HEK293T (cell line): ENCODE results near the gene MAGEA4.

ENCODE experiments used
- CTCF ChIA-PET: fragments of 350-600 bp; formaldehyde crosslinking; extraction: SDS; loops from one replicate; lab custom pipeline; 2021; ENCODE audit warnings: antibody characterized with exemption, inconsistent platforms; lab: Yijun Ruan, JAX
- POLR2A ChIA-PET: fragments of 350-600 bp; formaldehyde crosslinking; extraction: SDS; loops from one replicate; lab custom pipeline; 2020; ENCODE audit warnings: antibody characterized with exemption, inconsistent platforms; lab: Yijun Ruan, JAX
- DNase-seq: peaks from one replicate; pipeline ENCODE4 v3.0.0; 2012; ENCODE audit warnings: mixed read lengths; ENCODE audit errors: extremely low spot score
- ARNT ChIP-seq: fragments of 450-650 bp; IDR thresholded peaks from 2 replicates; pipeline ENCODE4 v1.6.1; 2017; ENCODE audit warnings: mild to moderate bottlenecking
- BHLHE40 ChIP-seq: fragments of 450-650 bp; IDR thresholded peaks from 2 replicates; pipeline ENCODE4 v1.6.1; 2016; ENCODE audit warnings: mild to moderate bottlenecking, moderate library complexity, borderline replicate concordance
- CTBP1 ChIP-seq: fragments of 450-650 bp; IDR thresholded peaks from 2 replicates; pipeline ENCODE4 v1.6.1; 2016; ENCODE audit warnings: borderline replicate concordance
- ELF4 ChIP-seq: fragments of 450-650 bp; IDR thresholded peaks from 2 replicates; pipeline ENCODE4 v1.6.1; 2017; ENCODE audit warnings: antibody characterized with exemption
- FOXA1 ChIP-seq: fragments of 450-650 bp; IDR thresholded peaks from 2 replicates; pipeline ENCODE4 v1.6.1; 2016; ENCODE audit warnings: mild to moderate bottlenecking
- FOXK2 ChIP-seq: fragments of 450-650 bp; IDR thresholded peaks from 2 replicates; pipeline ENCODE4 v1.6.1; 2016; ENCODE audit warnings: mild to moderate bottlenecking
- FOXM1 ChIP-seq: fragments of 450-650 bp; IDR thresholded peaks from 2 replicates; pipeline ENCODE4 v1.6.1; 2017; ENCODE audit warnings: mild to moderate bottlenecking, borderline replicate concordance
- HDGF ChIP-seq: fragments of 450-650 bp; IDR thresholded peaks from 2 replicates; pipeline ENCODE4 v1.6.1; 2017; ENCODE audit warnings: antibody characterized with exemption, borderline replicate concordance
- L3MBTL2 ChIP-seq: fragments of 450-650 bp; conservative IDR thresholded peaks from 2 replicates; pipeline ENCODE4 v1.6.1; 2016; ENCODE audit warnings: mild to moderate bottlenecking
- LEF1 ChIP-seq: fragments of 450-650 bp; IDR thresholded peaks from 2 replicates; pipeline ENCODE4 v1.6.1; 2017; ENCODE audit warnings: mild to moderate bottlenecking, borderline replicate concordance
- NFRKB ChIP-seq: fragments of 450-650 bp; IDR thresholded peaks from 2 replicates; pipeline ENCODE4 v1.6.1; 2016; ENCODE audit warnings: mild to moderate bottlenecking, moderate library complexity
- SP1 ChIP-seq: fragments of 450-650 bp; IDR thresholded peaks from 2 replicates; pipeline ENCODE4 v1.6.1; 2017
- SUZ12 ChIP-seq: fragments of 450-650 bp; IDR thresholded peaks from 2 replicates; pipeline ENCODE4 v1.6.1; 2016; ENCODE audit warnings: mild to moderate bottlenecking
- TARDBP ChIP-seq: fragments of 450-650 bp; IDR thresholded peaks from 2 replicates; pipeline ENCODE4 v1.6.1; 2016
- ZNF384 ChIP-seq: fragments of 450-650 bp; IDR thresholded peaks from 2 replicates; pipeline ENCODE4 v1.6.1; 2016
- TF ChIP-seq, protein P1 (sequence below): fragments of 450-650 bp; IDR thresholded peaks from 2 replicates; pipeline ENCODE4 v1.6.1; 2016

The MAGEA4 gene

DNA sequence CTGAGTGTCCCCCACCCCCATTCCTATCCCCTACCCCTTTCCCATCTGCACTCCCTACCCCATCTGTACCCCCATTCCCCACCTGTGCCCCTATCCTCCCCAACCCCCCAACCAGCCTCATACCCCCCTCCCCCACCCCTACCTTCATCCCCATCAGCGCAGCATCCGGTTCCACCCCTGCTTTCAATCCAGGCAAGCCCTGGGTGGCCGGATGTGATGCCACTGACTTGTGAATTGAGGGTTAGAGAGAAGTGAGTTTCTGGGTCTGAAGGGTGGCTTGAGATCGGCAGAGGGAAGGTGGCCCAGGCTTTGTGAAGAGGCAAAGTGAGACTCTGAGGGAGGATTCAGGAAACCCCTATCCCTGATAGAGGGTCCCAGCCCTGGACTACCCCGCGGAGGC lies 7.8 kb downstream of the MAGEA4 start:
- TF ChIP-seq ARNT (no peak), FOXK2 (no peak)
- TF ChIP-seq, protein P1, sequence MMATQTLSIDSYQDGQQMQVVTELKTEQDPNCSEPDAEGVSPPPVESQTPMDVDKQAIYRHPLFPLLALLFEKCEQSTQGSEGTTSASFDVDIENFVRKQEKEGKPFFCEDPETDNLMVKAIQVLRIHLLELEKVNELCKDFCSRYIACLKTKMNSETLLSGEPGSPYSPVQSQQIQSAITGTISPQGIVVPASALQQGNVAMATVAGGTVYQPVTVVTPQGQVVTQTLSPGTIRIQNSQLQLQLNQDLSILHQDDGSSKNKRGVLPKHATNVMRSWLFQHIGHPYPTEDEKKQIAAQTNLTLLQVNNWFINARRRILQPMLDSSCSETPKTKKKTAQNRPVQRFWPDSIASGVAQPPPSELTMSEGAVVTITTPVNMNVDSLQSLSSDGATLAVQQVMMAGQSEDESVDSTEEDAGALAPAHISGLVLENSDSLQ = no peak
- CTCF ChIA-PET = no interaction called here
- POLR2A ChIA-PET = no interaction called here
- DNase-seq = no peak

DNA sequence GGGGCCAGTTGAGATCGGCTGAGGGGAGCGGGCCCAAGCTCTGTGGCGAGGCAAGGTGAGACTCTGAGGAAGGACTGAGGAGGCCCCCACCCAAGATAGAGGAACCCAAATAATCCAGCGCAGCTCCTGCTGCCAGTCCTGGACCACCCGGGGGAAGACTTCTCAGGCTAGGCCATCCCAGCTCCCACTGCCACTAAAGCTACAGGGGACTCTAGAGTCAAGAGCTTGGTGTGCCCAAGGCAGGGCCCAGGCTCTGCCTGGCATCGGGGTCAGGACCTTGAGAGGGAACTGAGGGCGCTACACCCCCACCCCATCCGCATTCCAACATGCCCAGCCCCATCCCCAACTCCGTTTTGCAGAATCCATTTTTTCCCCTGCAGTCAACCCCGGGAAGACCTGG lies 8.6 kb downstream of the MAGEA4 start:
- no peak for TF ChIP-seq LEF1
- no peak for TF ChIP-seq FOXM1
- TF ChIP-seq NFRKB = no peak
- TF ChIP-seq ZNF384 = no peak
- TF ChIP-seq FOXK2 = no peak
- TF ChIP-seq BHLHE40 = no peak
- no peak for TF ChIP-seq ELF4
- no peak for TF ChIP-seq ARNT
- TF ChIP-seq L3MBTL2 = no peak
- no peak for TF ChIP-seq TARDBP
- TF ChIP-seq HDGF = no peak
- TF ChIP-seq SP1 = no peak
- TF ChIP-seq SUZ12 = no peak
- TF ChIP-seq, protein P1 = no peak
- TF ChIP-seq CTBP1 = no peak
- no peak for TF ChIP-seq FOXA1
- no peak for DNase-seq
- POLR2A ChIA-PET = no interaction called here
- CTCF ChIA-PET = no interaction called here

DNA sequence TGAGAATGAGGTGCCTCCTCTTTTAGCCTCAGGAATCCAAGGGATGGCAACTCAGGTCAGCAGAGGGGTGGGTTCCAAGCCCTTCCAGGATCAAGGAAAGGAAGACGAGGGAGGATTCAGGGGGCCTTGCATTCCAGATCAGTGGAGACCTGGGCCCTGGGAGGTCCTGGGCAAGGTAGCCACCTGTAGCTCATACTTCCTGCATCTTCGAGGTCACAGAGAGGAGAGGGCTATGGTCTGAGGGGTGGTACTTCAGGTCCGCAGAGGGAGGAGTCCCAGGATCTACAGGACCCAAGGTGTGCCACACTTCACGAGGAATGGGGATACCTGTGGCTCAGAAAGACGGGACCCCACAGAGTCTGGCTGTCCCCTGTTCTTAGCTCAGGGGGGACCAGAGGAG lies 9.2 kb downstream of the MAGEA4 start:
- ChIA-PET POLR2A (no interaction called here), CTCF (no interaction called here)
- TF ChIP-seq TARDBP = no peak
- no peak for TF ChIP-seq BHLHE40
- TF ChIP-seq, protein P1 = no peak
- TF ChIP-seq CTBP1 = no peak
- TF ChIP-seq ZNF384 = no peak
- TF ChIP-seq ARNT = no peak
- TF ChIP-seq SP1 = no peak
- TF ChIP-seq NFRKB = no peak
- no peak for TF ChIP-seq HDGF
- no peak for TF ChIP-seq LEF1
- TF ChIP-seq L3MBTL2 = no peak
- TF ChIP-seq SUZ12 = no peak
- no peak for TF ChIP-seq FOXK2
- no peak for TF ChIP-seq ELF4
- TF ChIP-seq FOXA1 = no peak
- DNase-seq = no peak

DNA sequence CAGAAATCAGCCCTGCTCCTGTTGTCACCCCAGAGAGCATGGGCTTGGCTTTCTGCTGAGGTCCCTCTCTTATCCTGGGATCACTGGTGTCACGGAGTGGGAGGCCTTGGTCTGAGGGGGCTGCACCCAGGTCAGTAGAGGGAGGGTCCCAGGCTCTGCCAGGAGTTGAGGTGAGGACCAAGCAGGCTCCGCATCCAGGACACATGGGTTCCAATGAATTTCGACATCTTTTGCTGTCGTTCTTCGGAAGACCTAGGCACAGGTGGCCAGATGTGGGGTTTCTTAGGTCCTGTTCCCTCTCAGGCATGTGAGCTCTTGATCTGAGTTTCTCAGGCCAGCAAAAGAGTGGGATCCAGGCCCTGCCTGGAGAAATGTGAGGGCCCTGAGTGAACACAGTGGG lies 10.0 kb downstream of the MAGEA4 start:
- POLR2A ChIA-PET = no interaction called here

DNA sequence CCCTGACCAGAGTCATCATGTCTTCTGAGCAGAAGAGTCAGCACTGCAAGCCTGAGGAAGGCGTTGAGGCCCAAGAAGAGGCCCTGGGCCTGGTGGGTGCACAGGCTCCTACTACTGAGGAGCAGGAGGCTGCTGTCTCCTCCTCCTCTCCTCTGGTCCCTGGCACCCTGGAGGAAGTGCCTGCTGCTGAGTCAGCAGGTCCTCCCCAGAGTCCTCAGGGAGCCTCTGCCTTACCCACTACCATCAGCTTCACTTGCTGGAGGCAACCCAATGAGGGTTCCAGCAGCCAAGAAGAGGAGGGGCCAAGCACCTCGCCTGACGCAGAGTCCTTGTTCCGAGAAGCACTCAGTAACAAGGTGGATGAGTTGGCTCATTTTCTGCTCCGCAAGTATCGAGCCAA lies 11.0 kb downstream of the MAGEA4 start:
- DNase-seq = no peak
- no peak for TF ChIP-seq TARDBP
- no peak for TF ChIP-seq ARNT
- no peak for TF ChIP-seq SUZ12
- TF ChIP-seq ELF4 = no peak
- TF ChIP-seq CTBP1 = no peak
- TF ChIP-seq LEF1 = no peak
- no peak for TF ChIP-seq BHLHE40
- TF ChIP-seq SP1 = no peak
- TF ChIP-seq, protein P1 = no peak
- TF ChIP-seq FOXA1 = no peak
- TF ChIP-seq FOXM1 = no peak
- TF ChIP-seq FOXK2 = no peak
- no peak for TF ChIP-seq L3MBTL2
- no peak for TF ChIP-seq ZNF384
- TF ChIP-seq NFRKB = no peak
- no peak for TF ChIP-seq HDGF
- ChIA-PET POLR2A (no interaction called here), CTCF (no interaction called here)

More for the DNA sequence above, 10.0 kb downstream of the MAGEA4 start:
- CTCF ChIA-PET = no interaction called here
- TF ChIP-seq ARNT = no peak
- no peak for DNase-seq

DNA sequence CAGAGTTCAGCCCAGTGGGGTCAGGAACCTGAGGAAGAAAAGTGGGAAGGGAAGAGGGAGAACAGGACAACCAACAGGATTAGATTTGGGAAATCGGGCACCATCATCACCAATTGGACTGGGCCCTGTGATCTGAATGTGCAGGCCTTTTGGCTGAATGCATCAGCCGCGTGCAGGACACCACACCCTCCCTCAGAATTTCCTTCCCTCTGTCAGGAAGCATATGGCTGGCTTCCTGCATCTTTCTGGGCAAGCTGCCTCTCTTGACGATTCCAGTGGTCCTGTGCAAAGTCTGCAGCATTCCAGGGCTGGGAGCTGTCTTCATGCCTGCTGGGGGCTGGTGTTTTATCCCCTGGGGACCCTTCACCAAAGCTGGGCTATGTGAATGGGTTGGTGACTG lies 16.4 kb downstream of the MAGEA4 start:
- POLR2A ChIA-PET = no interaction called here
- CTCF ChIA-PET = no interaction called here
- DNase-seq = no peak
- no peak for TF ChIP-seq L3MBTL2
- no peak for TF ChIP-seq HDGF
- TF ChIP-seq SUZ12 = no peak
- TF ChIP-seq BHLHE40 = no peak
- no peak for TF ChIP-seq ARNT
- no peak for TF ChIP-seq SP1
- TF ChIP-seq ELF4 = no peak
- no peak for TF ChIP-seq CTBP1
- no peak for TF ChIP-seq NFRKB
- no peak for TF ChIP-seq LEF1
- TF ChIP-seq ZNF384 = no peak
- TF ChIP-seq TARDBP = no peak
- TF ChIP-seq FOXK2 = no peak
- TF ChIP-seq FOXA1 = no peak
- TF ChIP-seq, protein P1 = no peak
- TF ChIP-seq FOXM1 = no peak
